GM21526 (cell line): ENCODE measurements around the gene CFAP100.

Experiments
- ATAC-seq: cut with Tn5 transposase; IDR thresholded peaks from one replicate; pipeline ENCODE4 v1.9.1; 2021; ENCODE audit warnings: moderate library complexity; ENCODE audit not compliant: unreplicated experiment, low FRiP score

Gene CFAP100

DNA sequence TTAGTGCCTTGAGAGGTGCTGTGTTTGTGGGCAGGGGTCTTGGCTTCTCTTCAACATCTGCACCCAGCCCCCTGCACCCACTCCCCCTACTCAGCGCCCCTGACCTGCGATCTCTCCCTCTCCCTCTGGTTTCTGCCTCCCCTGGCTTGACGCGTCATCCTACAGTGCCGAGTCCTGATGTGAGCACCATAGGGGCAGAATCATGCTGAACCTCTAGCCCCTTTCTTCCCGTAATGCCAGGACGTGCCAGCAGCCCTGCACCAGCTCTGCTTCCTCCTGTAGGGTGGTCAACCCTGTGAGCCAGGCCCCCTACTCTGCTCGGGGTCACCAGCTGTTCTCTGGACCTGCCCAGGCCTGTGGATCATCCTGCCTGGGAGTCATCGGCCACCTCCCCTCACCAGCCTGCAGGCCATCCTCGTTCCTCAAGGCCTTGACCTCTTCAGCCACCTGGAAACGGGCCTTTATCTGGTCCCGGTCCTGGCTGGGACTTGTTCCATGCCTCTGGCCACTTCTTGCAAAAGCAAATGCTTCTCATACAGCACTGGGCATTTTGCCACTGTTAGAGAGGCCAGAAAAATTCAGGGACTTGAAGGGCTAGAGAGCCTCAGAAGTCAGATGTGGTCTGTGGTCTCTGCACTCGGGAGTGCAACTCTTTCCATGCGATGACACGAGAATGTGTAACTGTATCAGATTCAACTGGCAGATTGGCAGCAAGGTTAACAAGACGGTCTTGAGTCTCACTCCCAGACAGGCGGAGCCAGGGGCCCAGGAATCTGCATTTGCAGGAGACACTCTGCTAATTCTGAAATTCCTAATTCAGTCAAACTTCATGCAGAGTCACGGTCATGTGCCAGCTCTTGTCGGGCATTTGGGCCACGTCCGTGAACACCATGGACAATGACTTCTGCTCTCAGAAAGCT lies 20.8 kb upstream of the CFAP100 start:
- ATAC-seq: no peak

DNA sequence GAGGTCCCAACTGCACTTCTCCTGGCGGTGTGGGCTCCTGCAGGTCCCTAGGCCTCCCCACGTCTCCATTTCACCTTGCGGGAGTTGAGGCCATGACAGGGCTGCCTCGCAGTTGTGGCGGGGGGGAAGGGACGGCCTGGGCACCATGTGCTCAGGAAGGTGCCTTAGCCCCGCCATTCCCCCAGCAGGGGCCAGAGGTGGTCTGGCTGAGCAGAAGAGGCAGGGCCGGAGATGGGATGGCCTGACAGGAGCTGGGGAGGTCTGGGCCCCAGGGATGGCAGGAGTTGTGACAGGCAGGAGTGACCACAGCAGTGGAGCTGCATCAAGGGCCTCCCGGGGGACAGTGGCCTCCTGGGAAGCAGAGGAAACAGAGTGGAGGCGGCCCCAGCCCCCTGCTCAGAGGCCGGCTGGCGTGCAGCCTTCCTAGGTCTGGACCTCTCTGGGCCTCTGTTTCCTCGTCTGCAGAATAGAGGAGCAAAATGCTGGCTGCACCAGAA lies 18.8 kb upstream of the CFAP100 start:
- no peak for ATAC-seq

DNA sequence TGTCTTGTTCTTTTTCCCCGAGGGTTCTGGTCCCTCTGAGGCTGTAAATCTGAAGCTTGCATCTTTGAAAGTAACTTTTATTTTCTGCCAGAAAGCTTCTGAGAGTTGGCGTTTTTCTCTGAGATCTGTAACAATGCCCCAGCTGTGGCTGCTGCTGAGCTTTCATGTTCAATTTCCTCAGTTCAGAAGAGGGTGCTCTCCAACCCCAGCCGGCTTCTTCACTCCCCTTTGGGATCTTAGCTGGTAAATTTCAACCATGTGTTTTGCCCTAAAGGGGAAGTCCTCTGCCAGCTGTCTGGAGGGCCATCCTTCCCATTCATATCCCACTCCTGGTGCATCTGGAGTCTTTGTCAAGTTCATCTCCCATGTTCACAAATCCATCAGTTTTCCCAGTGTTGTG lies 18.3 kb upstream of the CFAP100 start:
- ATAC-seq: no peak

DNA sequence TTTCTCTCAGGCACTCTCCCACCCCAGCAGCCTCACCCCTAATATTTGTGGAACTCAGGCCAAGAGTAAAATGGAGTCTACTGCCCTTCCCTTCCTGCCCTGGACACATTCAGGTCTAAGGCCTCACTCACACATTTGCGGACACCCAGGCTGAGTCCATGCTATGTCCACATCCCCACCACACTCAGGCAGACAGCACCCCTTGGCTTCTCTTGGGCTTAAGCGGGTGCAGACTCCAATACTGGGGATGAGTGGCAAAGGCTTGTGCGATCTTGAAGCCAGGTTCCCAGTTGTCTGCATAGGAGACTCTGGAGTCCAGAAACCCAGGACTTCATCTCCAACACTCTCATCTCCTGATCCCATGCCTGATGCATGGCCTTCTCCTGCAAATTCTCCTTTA lies 17.5 kb upstream of the CFAP100 start:
- ATAC-seq: no peak

DNA sequence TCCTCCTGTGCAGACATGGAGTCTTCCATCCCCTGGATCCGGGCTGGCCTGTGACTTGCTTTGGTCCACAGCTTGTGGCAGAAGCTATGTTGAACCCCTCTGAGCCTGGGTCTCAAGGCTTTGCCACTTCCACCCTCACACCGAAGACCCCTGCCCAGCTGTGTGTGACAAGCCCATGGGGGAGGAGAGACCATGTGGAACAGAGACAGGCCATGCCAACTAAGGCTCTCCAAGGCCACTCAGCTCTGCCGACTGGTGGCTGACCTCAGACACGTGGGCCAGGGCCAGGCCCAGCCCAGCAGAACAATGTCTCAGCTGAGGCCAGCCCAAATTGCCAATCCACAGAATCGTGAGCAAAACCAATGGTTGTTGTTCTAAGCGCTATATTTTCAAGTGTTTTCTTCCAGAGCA lies 16.4 kb upstream of the CFAP100 start:
- ATAC-seq: no peak

DNA sequence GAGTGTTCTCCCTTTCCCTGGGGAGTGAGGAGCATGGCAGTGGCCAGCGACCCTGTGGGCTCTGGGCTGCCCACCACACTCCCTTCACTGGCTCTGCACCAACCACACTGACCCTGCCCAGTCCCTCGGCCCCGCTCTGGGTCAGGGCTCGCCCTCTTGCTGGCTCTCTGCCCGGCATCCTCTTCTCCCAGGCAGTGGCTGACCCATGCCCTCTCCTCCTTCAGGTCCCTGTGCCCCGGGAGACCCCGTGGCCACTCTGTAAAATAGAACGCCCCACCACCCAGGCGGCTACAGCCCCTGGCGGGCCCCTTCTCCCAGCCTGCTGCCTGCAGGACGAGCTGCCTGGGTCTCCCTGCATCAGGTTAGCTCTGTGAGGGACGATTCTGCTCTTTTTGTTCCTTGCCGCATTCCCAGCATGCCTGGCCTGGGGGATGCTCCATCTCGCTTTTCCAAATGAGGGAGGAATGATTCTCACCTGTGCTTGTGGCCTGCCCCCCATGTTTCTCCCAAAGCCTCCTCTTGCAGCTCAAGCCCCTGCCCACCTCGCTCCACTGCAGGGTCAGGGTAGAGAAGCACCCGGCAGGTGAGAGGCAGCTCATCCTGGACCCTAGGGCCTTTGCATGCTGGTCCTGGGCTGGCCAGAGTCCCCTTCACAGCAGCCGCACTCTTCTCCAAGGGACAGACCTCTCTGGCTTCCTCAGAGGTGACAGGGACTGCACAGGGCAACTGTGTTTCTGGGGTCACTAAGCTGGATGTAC lies 14.5 kb upstream of the CFAP100 start:
- ATAC-seq: no peak

DNA sequence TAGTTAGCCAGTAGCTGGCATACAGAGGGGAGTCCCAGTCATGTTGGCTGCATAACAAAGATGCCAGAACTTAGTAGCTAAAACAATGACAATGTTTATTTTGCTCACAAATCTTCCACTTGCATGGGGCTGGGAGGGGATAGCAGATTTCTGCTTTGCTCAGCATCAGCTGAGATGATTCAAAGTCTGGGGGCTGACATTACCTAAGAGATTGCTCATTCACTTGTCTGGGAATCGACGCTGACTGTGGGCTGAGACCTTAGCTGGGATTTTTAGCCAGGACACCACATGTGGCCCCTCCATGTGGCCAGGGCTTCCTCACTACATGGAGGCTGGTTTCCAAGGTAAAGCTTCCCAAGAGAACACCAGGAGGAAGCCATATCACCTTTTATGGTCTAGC lies 12.7 kb upstream of the CFAP100 start:
- no peak for ATAC-seq

DNA sequence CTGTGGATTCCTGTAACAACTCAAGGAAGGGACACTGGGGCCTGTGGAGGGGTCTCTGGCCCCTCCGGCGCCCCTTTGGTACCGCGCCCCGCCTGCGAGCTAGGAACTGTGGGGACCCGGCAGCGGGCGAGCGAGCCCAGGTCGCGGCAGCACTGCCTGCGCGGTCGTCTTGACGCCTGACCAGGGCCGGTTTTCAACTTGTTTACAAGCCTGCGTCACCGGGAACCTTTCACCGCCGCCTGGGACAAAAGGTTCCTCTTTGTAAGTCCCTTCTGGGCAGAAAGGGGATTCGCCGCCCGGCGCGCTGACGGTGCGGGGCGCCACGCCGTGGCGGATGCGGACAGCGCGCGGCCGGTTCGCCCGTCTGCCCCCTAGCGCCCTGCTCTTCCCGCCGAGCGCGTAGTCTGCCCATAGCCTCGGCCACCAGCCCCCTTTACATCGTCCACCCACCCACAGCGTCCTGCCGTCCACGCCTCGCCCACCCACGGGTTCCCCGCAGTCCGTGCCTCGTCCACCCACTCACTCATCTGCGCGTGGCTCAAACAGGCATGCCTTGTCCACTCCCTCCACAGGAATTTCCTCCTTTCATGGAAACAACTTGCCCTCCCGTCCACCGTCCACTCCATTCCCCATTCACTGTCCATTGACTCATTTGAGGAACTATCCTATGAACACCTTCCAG lies 5.5 kb upstream of the CFAP100 start:
- ATAC-seq: peak; percentile 57

DNA sequence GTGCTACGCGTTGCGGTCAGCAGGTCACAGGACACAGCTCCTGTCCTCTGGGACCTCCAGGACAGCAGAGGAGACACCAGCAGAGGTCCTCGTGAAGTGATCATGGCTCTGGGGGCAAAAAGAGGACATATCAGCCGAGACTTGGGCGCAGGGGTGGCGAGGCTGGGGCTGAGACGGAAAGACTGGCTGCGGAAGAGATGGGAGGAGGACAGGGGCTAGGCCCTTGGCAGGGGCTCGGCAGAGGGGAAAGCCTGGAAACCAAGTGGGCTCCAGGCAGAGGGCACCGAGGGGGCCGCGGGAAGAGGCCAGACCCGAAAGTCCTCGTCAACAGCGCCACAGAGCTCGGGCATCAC lies 4.9 kb upstream of the CFAP100 start:
- ATAC-seq: no peak

DNA sequence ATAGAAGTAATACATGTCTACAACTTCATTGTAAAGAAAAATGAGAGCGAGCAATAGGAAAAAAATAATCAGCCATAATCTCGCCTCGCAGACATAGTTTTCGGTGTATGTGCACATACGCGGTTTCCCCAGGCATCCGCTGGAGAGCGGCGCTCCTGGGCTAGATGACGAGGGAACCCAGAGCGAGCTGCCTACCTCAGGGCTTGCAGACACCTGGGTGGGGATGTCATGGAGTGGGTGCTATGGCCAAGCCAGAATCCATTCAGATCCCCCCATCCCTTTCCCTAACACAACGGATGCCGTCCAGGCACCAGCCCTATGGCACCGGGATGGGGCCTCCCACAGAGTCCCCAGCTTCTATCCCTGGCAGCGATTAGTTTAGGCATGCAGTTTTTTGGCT lies 4.5 kb upstream of the CFAP100 start:
- ATAC-seq: no peak

DNA sequence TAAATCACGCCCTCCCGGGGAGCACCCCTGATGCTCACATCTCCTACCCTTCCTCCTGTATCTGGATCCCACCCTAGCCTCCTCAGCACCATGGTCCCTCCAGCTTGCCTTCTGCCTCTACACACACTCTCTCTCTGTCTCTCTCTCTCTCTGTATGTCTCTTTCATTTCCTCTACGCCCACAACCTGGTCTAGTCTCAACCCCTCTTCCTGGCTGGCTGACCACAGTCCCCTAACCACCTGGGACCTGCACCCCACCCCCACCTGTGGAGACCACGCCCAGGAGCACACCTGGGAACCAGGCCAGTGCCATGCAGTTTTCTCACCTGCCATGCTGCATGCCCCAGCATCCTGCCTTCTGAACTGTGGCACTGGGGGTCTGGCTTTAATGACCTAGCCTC lies 4.0 kb upstream of the CFAP100 start:
- no peak for ATAC-seq

DNA sequence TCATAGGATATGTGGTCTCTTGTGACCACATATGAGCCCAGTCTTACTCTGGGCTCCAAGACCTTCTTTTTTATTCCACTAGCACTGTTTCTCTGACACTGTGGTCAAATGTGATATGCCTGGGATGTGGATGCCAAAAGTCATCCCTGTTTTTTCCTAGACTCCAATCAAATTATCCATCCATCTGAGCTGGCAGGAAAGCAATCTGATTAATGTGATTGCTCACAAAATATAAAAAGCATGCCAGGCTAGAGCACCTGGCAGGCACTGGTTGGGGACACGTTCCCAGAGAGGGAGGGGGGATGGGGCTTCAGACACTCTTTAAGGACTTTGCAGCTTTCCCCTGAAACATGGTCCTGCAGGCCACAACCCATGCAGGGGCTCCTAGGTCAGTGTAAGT lies 3.1 kb upstream of the CFAP100 start:
- ATAC-seq: no peak

DNA sequence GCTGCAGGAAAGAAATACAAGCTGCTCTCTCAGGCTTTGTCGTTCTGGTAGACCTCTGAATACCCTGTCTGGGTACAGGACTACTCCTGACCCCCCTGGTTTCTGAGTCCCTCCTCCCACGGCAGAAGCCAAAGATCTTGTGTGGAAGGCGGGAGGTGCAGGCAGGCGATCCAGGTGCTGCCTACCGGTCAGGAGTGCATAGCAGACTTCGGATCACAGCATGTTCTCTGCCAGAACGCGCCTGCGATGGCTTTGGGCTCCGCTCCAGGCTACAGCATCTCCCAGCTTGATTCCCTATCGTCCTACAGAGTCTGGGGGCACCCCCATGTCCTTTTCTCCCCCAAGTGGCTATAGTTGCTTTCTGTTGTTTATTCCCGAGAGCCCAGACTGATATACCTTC lies 2.5 kb upstream of the CFAP100 start:
- no peak for ATAC-seq

DNA sequence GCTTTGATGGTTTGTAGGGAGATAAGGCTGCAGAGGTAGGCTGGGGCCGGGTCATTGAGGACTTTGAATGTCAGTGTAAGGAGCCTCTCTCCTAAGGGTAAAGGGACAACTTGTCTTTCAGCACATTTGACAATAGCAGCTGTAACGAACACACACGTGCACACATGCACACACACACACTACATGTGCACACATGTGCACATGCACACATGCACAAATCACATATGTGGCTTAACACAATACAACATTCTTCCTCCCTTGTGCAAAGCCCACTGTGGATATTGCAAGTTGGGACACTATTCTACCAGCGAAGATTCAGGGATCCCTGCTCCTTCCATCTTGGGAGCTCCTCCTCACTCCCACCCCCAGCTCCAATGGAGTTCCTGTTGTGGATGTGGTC lies 1.1 kb upstream of the CFAP100 start:
- no peak for ATAC-seq

DNA sequence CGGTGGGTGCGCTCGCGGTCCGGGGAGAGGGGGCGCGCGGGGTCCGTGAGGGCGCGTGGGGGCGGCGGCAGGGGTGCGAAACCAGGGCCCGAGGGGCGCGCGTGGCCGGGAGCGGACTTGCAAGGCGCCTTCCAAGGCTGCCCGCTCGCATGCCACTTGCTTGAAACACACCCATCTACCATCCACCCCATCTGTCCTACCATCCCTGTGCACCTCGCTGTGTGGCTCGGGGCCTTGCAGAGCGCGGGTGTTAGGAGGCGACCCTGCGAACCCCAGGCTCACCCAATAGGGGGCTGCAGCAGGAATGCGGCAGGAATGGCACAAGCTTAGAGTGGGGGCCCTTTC lies 240 bp downstream of the CFAP100 start:
- no peak for ATAC-seq

DNA sequence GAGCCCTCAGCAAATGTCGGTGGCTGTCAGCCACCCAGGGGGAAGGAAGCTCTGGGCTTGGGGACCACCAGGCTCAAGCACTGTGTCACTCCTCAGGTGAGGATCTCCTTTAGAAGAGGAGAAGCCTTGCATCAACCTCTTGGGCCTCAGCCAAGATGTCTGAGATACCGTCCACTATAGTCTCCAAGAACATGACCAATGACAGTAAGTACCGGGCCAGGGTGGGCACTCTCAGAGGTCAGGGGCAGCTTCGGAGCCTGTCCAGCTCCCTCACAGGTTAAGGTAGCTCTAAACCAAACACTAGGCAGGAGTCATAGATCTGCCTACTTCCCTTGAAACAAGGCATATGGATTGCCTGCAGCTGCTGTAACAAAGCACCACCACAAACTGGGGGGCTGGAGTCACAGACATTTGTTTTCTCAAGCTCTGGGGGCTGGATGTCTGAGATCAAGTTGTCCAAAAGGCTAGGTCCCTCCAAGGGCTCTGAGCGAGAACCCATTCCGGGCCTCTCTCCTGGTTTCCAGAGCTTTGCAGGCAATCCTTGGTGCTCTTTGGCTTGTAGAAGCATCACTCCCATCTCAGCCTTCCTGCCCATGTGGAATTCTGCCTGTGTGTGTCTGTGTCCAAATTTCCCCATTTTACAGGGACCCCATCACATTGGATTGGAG lies 1.3 kb downstream of the CFAP100 start:
- no peak for ATAC-seq

DNA sequence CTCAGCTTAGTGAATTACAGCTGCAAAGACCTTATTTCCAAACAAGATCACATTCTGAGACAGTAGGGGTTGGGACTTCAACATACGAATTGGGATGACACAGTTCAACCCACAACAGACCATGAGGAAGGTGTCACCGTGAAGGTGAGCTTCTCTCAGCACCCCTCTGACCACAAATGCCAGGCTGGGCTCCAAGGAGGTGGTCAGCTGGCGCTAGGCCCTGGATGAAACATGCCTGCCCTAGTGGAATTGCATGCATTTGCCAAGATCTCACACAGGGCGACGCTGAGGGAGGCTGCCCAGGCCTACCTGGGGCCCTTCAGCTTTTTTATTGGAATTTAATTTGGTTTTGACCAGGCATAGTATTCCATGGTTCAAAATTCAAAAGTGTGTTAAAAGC lies 1.8 kb downstream of the CFAP100 start:
- no peak for ATAC-seq

DNA sequence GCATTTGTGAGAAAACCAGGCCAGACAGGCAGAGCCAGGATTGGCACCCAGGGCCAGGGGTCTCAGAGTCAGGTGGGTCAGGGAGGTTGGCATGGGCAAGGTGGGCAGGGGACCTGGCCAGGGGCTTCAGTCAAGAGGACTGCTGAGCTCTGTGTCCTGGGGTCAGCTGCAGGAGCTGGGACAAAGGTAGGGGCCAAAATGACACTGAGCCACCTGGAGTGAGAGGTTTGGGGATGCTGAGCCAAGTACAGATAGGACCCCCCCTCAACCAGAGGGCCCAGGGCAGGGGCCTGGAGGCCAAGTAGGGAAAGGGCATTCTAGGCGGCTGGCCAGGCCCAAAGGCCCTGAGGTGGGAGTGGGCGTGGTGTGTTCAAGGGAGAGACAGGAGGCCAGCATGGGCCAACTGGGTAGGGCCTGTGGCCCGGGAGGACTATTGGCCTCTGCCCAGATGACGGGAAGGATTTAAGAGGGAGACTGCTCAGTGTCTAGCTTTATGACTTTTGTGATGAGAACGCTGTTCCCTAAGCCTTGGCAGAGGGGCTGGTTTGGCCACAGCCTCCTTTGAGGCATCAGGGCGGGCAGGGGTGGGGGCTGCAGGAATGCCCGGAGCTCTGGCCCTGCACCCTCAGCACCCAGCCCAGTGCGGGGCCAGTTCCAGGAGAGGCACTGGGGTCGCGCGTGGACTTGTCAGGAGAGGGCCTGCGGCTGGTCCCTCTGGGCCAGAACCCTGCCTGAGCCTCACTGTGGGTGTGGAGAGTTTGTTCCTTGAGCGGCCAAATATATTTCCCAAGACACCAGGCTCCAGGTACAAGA lies 3.1 kb downstream of the CFAP100 start:
- no peak for ATAC-seq

DNA sequence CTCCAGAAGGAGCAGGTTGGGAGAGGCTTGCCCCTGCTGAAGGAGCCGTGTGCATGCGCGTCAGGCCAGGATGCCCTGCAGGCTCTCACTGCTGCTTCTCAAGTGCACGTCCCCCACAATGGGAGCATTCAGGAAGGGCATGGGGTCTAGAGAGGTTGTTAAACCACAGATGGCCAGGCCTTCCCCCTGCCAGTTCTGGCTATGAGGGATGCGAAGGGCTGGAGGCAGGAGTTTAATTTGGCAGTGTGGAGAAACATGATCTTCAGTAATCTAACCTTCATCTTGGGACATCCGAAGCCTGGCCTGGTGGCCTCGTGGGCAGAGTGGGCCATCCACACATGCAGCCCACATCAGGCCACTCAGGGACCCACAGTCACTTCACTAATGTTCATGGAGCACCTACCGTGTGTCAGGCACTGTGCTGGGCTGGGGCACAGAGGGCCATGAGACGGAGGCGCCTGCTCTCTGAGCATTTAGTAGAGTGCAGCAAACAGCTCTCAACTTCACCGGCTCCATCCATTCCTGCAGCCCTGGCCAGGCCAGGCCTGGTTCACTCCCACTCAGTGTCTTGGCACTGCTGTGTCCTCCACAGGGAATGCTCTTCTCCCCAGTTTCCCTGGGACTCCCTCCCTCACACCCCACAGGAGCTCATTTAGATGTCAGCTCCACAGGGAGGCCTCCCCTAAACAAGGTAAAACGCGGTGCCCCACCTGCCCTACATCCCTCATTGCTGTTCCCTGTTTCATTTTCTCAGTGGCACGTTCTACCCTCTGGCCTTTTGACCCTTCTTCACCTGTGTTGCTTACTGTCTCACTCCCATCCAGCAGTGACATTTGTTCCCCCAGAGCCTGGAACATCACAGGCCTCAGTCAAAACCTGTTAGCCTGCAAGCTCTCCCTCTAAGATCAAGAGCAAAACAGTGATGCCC lies 4.0 kb downstream of the CFAP100 start:
- ATAC-seq: no peak
